Skeletal muscle tissue (tissue), 4 donors: ENCODE results near the gene RABGEF1. TPM values are rescaled to one million over a fixed set of nuclear protein-coding genes. Genes with fewer than 3 reads are reported as not detected.
"Not testable (repeated sequence)": the region's sequence is repeated elsewhere in the genome, so short reads cannot be mapped to it uniquely, and the experiment has no call there.

Source experiments
- H3K27ac ChIP-seq: one replicate; pipeline ENCODE4 v1.7.0; 2013; ENCODE audit warnings: mild to moderate bottlenecking, low read depth, low read length, inconsistent platforms
- H3K27me3 ChIP-seq, 3 donors: one replicate each; pipeline ENCODE4 v1.7.0; 2013; ENCODE audit warnings: low read length in 3 of 3; ENCODE audit not compliant: control insufficient read depth in 3 of 3, insufficient read depth in 3 of 3
- H3K36me3 ChIP-seq, 3 donors: one replicate each; pipeline ENCODE4 v1.7.0; 2013; ENCODE audit warnings: low read length in 3 of 3; ENCODE audit not compliant: control insufficient read depth in 3 of 3, insufficient read depth in 3 of 3
- H3K4me1 ChIP-seq, 3 donors: one replicate each; pipeline ENCODE4 v1.7.0; 2013; ENCODE audit warnings: low read length in 3 of 3, mild to moderate bottlenecking in 3 of 3; ENCODE audit not compliant: control insufficient read depth in 3 of 3, insufficient read depth in 3 of 3
- H3K4me3 ChIP-seq, 3 donors: one replicate each; pipeline ENCODE4 v1.7.0; 2013; ENCODE audit warnings: low read length in 3 of 3
- H3K9ac ChIP-seq, 3 donors: one replicate each; pipeline ENCODE4 v1.7.0; 2013; ENCODE audit warnings: low read length in 3 of 3, mild to moderate bottlenecking in 3 of 3, moderate library complexity in 2 of 3, low read depth in 1 of 3
- H3K9me3 ChIP-seq, 3 donors: one replicate each; pipeline ENCODE4 v1.7.0; 2013; ENCODE audit warnings: low read length in 3 of 3; ENCODE audit not compliant: control insufficient read depth in 3 of 3
- total RNA-seq: library from RNA; depleted of rRNA; stranded (reverse); fragments of >200 nt; gene quantifications from one replicate; pipeline ENCODE4 v1.2.3, GENCODE V29; 2014
- donor health status: Osteomylitis.

RABGEF1 gene
- total RNA-seq, 1 donor from 2014 or later: 30.8 TPM

DNA sequence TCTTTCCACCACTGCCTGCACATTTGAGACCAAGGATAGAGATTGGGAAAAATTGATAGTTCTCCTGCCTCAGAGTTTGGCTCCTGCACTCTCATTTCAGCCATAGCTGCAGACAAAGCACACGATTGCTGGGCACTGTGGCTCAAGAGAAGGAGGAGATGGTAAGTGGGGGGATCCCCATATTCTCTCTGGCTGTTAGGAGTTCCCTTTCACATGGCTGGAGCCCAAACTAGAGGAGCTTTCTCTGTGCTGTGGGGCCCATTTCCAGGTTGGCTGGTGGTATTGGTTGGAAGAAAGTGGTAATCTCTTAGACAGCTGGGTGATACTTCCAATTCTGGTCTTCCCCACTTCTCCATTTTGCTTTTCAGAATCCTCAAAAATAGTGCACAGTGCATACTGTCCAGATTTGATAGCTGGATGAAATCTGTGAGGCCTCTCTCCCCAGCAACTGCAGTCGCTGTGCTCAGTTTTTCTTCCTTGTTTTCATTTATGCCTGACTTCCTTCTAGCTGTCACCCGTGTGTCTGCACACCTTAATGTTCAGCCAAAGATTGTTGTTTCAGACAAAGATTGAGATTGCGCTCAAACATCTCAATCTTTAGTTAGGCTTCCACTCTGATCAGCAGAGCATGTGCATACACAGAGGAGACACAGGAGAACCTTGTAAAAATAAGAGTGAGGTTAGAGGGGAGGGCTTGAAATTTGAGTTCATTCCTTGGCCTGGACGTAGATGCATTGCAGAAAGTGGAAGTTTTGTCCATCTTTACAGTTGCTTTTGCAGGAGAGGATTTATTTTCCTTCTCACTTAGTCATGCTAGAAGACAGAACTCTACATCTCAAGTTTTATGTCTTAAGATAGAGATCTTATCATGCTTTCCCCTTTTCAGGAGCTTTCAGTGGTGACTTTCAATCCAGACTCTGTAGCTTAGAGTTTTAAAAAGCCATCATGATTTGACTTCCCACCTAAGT lies 28.6 kb downstream of the RABGEF1 start:
- Histone ChIP-seq H3K27ac (no peak overlapping the region), H3K9ac (no peak overlapping the region), H3K9me3 (no peaks in the 10 kb centered on the region)

DNA sequence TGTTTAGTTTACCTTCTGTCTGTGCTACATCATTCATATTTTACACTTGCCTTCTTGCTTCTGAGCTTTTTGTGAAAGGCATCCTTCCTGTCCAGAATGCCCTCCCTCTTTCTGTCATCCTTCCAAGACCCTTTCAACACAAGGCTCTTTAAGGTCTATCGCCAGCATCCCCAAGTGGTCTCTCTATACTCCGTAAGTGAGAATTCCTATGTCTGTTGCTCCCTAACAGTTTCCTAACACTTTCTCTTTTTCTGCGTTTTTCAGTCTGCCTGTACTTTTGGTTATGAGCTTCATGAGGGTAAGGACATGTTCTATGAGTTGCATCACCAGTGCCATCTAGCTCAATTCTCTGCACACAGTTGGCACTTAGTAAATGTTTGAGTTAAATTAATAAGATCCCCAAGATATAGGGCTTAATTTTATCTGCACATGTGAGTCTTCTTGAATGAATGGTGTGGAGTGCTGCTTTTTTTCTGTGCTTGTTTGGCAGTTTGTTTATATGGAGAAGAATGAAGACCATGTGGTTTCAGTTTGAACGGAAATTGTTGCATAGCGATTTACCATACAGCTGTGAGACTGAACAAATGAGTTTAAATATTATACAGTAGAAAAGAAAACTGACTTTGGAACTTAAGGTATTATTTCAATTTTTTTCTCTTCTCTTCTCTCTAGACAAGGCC lies 29.4 kb downstream of the RABGEF1 start:
- Histone ChIP-seq H3K36me3 (peaks cover 3 to 15% (median 11%) of the 10 kb centered on the region in 3 donors), H3K27me3 (no peaks in the 10 kb centered on the region), H3K4me3 (no peak overlapping the region), H3K9ac (no peak overlapping the region), H3K9me3 (no peaks in the 10 kb centered on the region), H3K4me1 (peaks cover 0 to 5% (median 2%) of the 10 kb centered on the region in 3 donors), H3K27ac (no peak overlapping the region)

More for the DNA sequence above, 28.6 kb downstream of the RABGEF1 start:
- peaks cover 0 to 9% (median 5%) of the 10 kb centered on the region in 3 donors for H3K36me3 ChIP-seq
- peaks cover 0 to 5% (median 2%) of the 10 kb centered on the region in 3 donors for H3K4me1 ChIP-seq
- H3K27me3 ChIP-seq: no peaks in the 10 kb centered on the region
- H3K4me3 ChIP-seq: no peak overlapping the region

GRCh38 chr7:66771795-66772194 lies 31.3 kb downstream of the RABGEF1 start:
- Histone ChIP-seq H3K4me1 (peaks cover 0 to 5% (median 2%) of the 10 kb centered on the region in 3 donors), H3K27ac (no peak overlapping the region), H3K9ac (no peak overlapping the region), H3K36me3 (peaks cover 6 to 29% (median 26%) of the 10 kb centered on the region in 3 donors), H3K4me3 (no peak overlapping the region), H3K27me3 (no peaks in the 10 kb centered on the region), H3K9me3 (no peaks in the 10 kb centered on the region)

GRCh38 chr7:66773744-66774143 lies 33.2 kb downstream of the RABGEF1 start:
- H3K9me3 ChIP-seq, H3K4me1 ChIP-seq, H3K9ac ChIP-seq, H3K27me3 ChIP-seq, H3K4me3 ChIP-seq, H3K27ac ChIP-seq: not testable (repeated sequence)
- peaks cover 6 to 37% (median 31%) of the 10 kb centered on the region in 3 donors for H3K36me3 ChIP-seq

- H3K4me1 ChIP-seq, H3K27ac ChIP-seq, H3K4me3 ChIP-seq, H3K9ac ChIP-seq, H3K9me3 ChIP-seq, H3K27me3 ChIP-seq: not testable (repeated sequence)
- H3K36me3 ChIP-seq: peaks cover 6 to 38% (median 37%) of the 10 kb centered on the region in 3 donors
Measured at GRCh38 chr7:66776383-66776782, 35.9 kb downstream of the RABGEF1 start.

DNA sequence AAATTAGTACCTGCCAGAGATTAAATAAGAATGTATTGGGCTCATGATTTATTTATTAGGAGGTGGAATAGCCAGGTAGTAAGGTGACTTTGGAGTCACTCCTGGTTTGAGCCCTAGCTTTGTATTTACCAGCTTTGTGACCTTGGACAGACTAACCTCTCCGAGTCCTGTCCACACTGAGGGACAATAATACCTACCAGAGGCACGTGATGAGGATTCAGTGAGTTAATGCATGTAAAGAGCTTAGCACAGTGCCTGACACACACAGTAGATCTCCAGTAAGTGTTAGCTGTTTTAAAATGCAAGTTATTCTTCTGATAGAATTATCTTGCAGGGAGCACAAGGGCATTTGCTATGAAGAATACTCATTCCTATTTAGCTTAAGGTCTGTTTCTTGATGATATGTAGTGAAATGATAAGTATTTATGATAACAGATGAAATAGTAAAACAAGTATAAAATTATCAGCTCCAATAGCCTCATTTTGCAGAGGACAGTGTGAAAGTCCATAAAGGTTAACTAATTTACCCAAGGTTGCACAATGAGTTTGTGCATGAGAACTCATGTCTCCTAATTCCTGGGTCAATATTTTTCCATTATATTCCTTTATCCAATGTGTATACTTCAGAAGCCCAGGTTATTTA lies 36.4 kb downstream of the RABGEF1 start:
- Histone ChIP-seq H3K9me3 (no peaks in the 10 kb centered on the region), H3K4me3 (no peak overlapping the region), H3K27me3 (no peaks in the 10 kb centered on the region), H3K9ac (no peak overlapping the region), H3K36me3 (peaks cover 6 to 38% (median 35%) of the 10 kb centered on the region in 3 donors), H3K27ac (no peak overlapping the region), H3K4me1 (no peaks in the 10 kb centered on the region)

DNA sequence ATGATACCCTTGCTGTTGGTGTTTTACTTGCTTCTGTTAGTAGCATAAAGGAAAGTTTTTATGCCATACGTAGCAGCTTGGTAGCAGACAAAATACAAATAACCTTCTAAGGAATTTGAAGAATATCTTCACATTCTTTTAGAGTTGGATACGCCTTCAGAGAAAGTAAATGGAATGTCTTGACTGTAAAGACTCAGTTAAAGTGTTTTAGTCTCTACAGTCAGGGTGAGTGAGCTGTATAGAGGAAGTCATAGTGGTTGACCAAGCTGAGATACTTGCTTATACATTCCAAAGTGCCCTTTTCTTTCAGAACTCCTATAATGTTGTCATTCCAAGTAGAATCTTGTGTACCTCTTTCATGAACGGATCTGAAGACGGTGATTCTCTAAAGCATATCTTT lies 37.7 kb downstream of the RABGEF1 start:
- no peaks in the 10 kb centered on the region for H3K4me1 ChIP-seq
- no peak overlapping the region for H3K9ac ChIP-seq
- no peak overlapping the region for H3K27ac ChIP-seq
- H3K27me3 ChIP-seq: no peaks in the 10 kb centered on the region
- H3K4me3 ChIP-seq: no peak overlapping the region
- no peaks in the 10 kb centered on the region for H3K9me3 ChIP-seq
- H3K36me3 ChIP-seq: peaks cover 6 to 43% (median 32%) of the 10 kb centered on the region in 3 donors

DNA sequence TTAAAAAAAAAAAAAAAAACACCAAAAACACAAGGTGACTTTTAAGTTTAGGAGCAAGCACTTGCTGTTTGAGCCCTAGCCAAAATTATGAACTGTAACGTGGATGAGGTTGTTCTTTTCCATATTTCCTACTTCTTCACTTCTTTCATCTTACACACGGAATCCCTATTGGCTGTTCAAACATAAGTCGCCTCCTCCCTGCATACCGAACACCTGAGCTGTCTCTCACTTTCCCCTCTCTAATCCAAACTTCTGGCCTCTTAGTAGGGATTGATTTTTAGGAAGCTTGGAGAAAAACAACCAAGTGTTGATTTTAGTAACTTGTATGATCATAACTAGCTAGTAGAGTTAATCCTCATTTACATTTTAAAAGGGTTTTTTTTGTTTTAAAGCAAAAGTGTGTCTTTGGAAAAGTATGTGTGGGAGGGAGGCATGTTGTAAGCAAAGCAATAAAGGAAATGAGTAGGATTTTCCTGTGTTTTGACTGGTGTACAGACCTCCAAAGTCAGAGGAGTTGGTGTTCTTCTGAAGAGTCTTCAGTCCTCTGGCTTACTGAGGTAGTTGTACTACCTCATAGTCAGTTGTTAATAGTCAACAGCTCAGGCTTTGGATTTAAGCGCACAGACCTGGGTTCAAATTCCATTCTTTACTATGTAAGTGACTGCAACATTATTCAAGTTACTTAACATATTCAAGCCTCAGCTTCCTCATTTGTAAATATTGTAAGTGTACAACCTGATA lies 39.3 kb downstream of the RABGEF1 start:
- Histone ChIP-seq H3K4me1 (no peaks in the 10 kb centered on the region), H3K9me3 (no peaks in the 10 kb centered on the region), H3K4me3 (no peak overlapping the region), H3K36me3 (peaks cover 3 to 32% (median 23%) of the 10 kb centered on the region in 3 donors), H3K27me3 (no peaks in the 10 kb centered on the region), H3K27ac (no peak overlapping the region), H3K9ac (no peak overlapping the region)

DNA sequence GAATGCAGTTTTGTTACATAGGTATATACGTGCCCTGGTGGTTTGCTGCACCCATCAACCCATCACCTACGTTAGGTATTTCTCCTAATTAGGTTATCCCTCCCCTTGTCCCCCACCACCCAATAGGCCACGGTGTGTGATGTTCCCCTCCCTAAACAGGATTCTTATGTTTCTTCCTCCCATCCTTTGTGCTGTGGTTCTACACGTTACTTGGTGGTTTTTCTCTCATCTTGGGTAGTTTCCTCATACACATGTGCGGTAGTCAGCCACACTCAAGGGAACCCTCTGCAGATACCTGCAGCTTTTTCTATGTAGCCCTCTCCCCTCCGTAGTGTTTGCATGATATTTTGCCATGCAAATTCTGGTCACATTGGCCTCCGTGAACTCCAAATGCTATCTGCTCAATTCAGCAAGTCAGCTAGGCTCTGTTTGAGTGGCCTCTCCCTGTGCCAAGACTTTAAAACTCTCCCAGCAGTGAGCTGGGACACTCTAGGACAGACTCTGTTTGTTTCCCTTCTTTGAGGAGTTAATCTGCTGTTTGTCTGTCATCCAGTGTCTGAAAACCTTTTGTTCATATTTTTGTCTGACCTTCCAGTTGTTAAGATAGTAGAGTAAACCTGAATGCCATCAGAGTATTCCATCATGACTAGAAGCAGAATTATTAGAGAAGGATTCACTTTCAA lies 41.0 kb downstream of the RABGEF1 start:
- Histone ChIP-seq H3K27me3 (no peaks in the 10 kb centered on the region), H3K4me3 (no peak overlapping the region), H3K9me3 (no peaks in the 10 kb centered on the region), H3K9ac (no peak overlapping the region), H3K27ac (no peak overlapping the region), H3K36me3 (peaks cover 2 to 23% (median 17%) of the 10 kb centered on the region in 3 donors), H3K4me1 (no peaks in the 10 kb centered on the region)
